Measurements from ENCODE around the gene LOXHD1.

Gene LOXHD1

GRCh38 chr18:46518438-46518837 lies 138.6 kb downstream of the LOXHD1 start:
- intact Hi-C loops (cut with DNase I): no loop called here
- no peak for DNase-seq

GRCh38 chr18:46516555-46516954 lies 140.5 kb downstream of the LOXHD1 start:
- DNase-seq: no peak
- intact Hi-C loops (cut with DNase I): no loop called here

- intact Hi-C loops (cut with DNase I): no loop called here
- DNase-seq: no peak
Measured at GRCh38 chr18:46510386-46510785, 146.6 kb downstream of the LOXHD1 start.

GRCh38 chr18:46509530-46509929 lies 147.5 kb downstream of the LOXHD1 start:
- no peak for DNase-seq
- intact Hi-C loops (cut with DNase I): no loop called here

- intact Hi-C loops (cut with DNase I): no loop called here
Measured at GRCh38 chr18:46506974-46507586, 149.9 kb downstream of the LOXHD1 start.

GRCh38 chr18:46502444-46502843 lies 154.6 kb downstream of the LOXHD1 start:
- no peak for DNase-seq
- intact Hi-C loops (cut with DNase I): no loop called here

More at GRCh38 chr18:46506974-46507586, 149.9 kb downstream of the LOXHD1 start:
- DNase-seq: no peak

GRCh38 chr18:46497129-46497528 lies 159.9 kb downstream of the LOXHD1 start:
- intact Hi-C loops (cut with DNase I): no loop called here
- peak in 5 of 42 donors; percentile 9 to 52 (median 31) for DNase-seq

- intact Hi-C loops (cut with DNase I): no loop called here
- DNase-seq: no peak
Measured at GRCh38 chr18:46488471-46489213, 168.4 kb downstream of the LOXHD1 start.

GRCh38 chr18:46485675-46486194 lies 171.3 kb downstream of the LOXHD1 start:
- no peak for DNase-seq
- intact Hi-C loops (cut with DNase I): no loop called here

GRCh38 chr18:46484971-46485370 lies 172.0 kb downstream of the LOXHD1 start:
- DNase-seq: peak in 24 of 42 donors; percentile 5 to 60 (median 31)
- intact Hi-C loops (cut with DNase I): no loop called here

GRCh38 chr18:46482831-46483230 lies 174.2 kb downstream of the LOXHD1 start:
- DNase-seq: no peak
- intact Hi-C loops (cut with DNase I): no loop called here

GRCh38 chr18:46481847-46482245 lies 175.2 kb downstream of the LOXHD1 start:
- DNase-seq: no peak
- intact Hi-C loops (cut with DNase I): no loop called here

- peak in 31 of 42 donors; percentile 8 to 71 (median 40) for DNase-seq
- intact Hi-C loops (cut with DNase I): no loop called here
Measured at GRCh38 chr18:46481048-46481846, 175.8 kb downstream of the LOXHD1 start.

GRCh38 chr18:46480226-46480625 lies 176.8 kb downstream of the LOXHD1 start:
- intact Hi-C loops (cut with DNase I): no loop called here

GRCh38 chr18:46478796-46479195 lies 178.2 kb downstream of the LOXHD1 start:
- intact Hi-C loops (cut with DNase I): no loop called here
- DNase-seq: no peak

More at GRCh38 chr18:46480226-46480625, 176.8 kb downstream of the LOXHD1 start:
- no peak for DNase-seq

GRCh38 chr18:46477425-46478011 lies 179.5 kb downstream of the LOXHD1 start:
- DNase-seq: no peak
- intact Hi-C loops (cut with DNase I): no loop called here

GRCh38 chr18:46475390-46475752 lies 181.6 kb downstream of the LOXHD1 start:
- intact Hi-C loops (cut with DNase I): no loop called here
- no peak for DNase-seq

GRCh38 chr18:46474487-46475389 lies 182.3 kb downstream of the LOXHD1 start:
- intact Hi-C loops (cut with DNase I): no loop called here
- no peak for DNase-seq
